GM12864 (cell line): ENCODE results near the gene PDIA5.

Experiments used
- DNase-seq: peaks from one replicate; pipeline ENCODE4 v3.0.0-alpha.2; 2011; ENCODE audit warnings: low read depth
- H3K4me3 ChIP-seq: 2 replicates; pipeline ENCODE4 v1.5.1; 2011; ENCODE audit warnings: mild to moderate bottlenecking, low read depth, low read length, control low read depth
- CTCF ChIP-seq: IDR thresholded peaks from 2 replicates; pipeline ENCODE4 v1.5.1; 2011; ENCODE audit warnings: low read depth, mild to moderate bottlenecking, moderate library complexity, low read length, control low read depth, inconsistent platforms; ENCODE audit errors: missing control alignments

PDIA5 gene

GRCh38 chr3:123130079-123130750 lies 63.4 kb downstream of the PDIA5 start:
- no peak overlapping the region for H3K4me3 ChIP-seq
- DNase-seq = no peak
- no peak for TF ChIP-seq CTCF

GRCh38 chr3:123134671-123135070 lies 67.8 kb downstream of the PDIA5 start:
- no peak for DNase-seq
- no peak for TF ChIP-seq CTCF
- no peak overlapping the region for H3K4me3 ChIP-seq

- DNase-seq = no peak
- TF ChIP-seq CTCF = no peak
These were observed 70.2 kb downstream of the PDIA5 start for GRCh38 chr3:123137001-123137400.

GRCh38 chr3:123138839-123139444 lies 72.1 kb downstream of the PDIA5 start:
- no peak for DNase-seq
- TF ChIP-seq CTCF = no peak
- no peak overlapping the region for H3K4me3 ChIP-seq

More at GRCh38 chr3:123137001-123137400, 70.2 kb downstream of the PDIA5 start:
- no peak overlapping the region for H3K4me3 ChIP-seq

- H3K4me3 ChIP-seq = no peak overlapping the region
- TF ChIP-seq CTCF = no peak
- no peak for DNase-seq
These were observed 72.7 kb downstream of the PDIA5 start for GRCh38 chr3:123139522-123139921.

GRCh38 chr3:123140550-123140949 lies 73.7 kb downstream of the PDIA5 start:
- DNase-seq = no peak
- TF ChIP-seq CTCF = no peak
- H3K4me3 ChIP-seq = no peak overlapping the region

GRCh38 chr3:123141276-123141675 lies 74.5 kb downstream of the PDIA5 start:
- no peak for TF ChIP-seq CTCF
- H3K4me3 ChIP-seq = no peak overlapping the region
- DNase-seq = no peak
